K562 (cell line): ENCODE data around the gene CPT1C. TPM values are rescaled to one million over a fixed set of nuclear protein-coding genes. Genes with fewer than 3 reads are reported as not detected.

Experiments used
- ADNP ChIP-seq: fragments of 200-800 bp; sonication (Bioruptor generic); IDR thresholded peaks from 2 replicates; pipeline ENCODE4 v1.6.1; 2016; ENCODE audit warnings: missing genetic modification characterization, missing compliant biosample characterization
- ARHGAP35 ChIP-seq: fragments of 450-650 bp; IDR thresholded peaks from 2 replicates; pipeline ENCODE4 v1.6.1; 2018; ENCODE audit not compliant: partially characterized antibody
- ARID2 ChIP-seq: fragments of 450-650 bp; IDR thresholded peaks from 2 replicates; pipeline ENCODE4 v1.6.1; 2017; ENCODE audit warnings: antibody characterized with exemption, mild to moderate bottlenecking
- CREB1 ChIP-seq, 2 experiments: sonication (generic) in 1 of 2; formaldehyde crosslinking in 1 of 2; IDR thresholded peaks; 2 replicates each; pipeline versions ENCODE4 v1.6.1 to v1.8.0; 2012 to 2022; ENCODE audit warnings: inconsistent platforms in 1 of 2, mild to moderate bottlenecking in 1 of 2, missing genetic modification reagents in 1 of 2, moderate library complexity in 1 of 2
- FIP1L1 ChIP-seq: fragments of 200-400 bp; formaldehyde crosslinking; IDR thresholded peaks from 2 replicates; pipeline ENCODE4 v1.6.1; 2018; ENCODE audit warnings: mild to moderate bottlenecking, low read depth, low read length; ENCODE audit not compliant: poor library complexity, severe bottlenecking
- FOXJ2 ChIP-seq: fragments of 200-800 bp; sonication (Bioruptor generic); IDR thresholded peaks from 2 replicates; pipeline ENCODE4 v1.6.1; 2016; ENCODE audit warnings: missing genetic modification characterization, missing compliant biosample characterization
- HES1 ChIP-seq: fragments of 450-650 bp; IDR thresholded peaks from 2 replicates; pipeline ENCODE4 v1.6.1; 2016; ENCODE audit warnings: low read depth, mild to moderate bottlenecking, moderate library complexity
- HMGN3 ChIP-seq: IDR thresholded peaks from 2 replicates; pipeline ENCODE4 v1.6.1; 2011; ENCODE audit warnings: borderline replicate concordance, low read depth, mild to moderate bottlenecking, mixed read lengths, low read length; ENCODE audit not compliant: insufficient read length; ENCODE audit errors: extremely low read depth
- HNRNPLL ChIP-seq: fragments of 200-400 bp; formaldehyde crosslinking; IDR thresholded peaks from 2 replicates; pipeline ENCODE4 v1.6.1; 2017; ENCODE audit warnings: low read length, low read depth, mild to moderate bottlenecking; ENCODE audit not compliant: poor library complexity, severe bottlenecking
- KLF10 ChIP-seq: fragments of 250-450 bp; sonication (Bioruptor Pico); IDR thresholded peaks from 2 replicates; pipeline ENCODE4 v1.6.1; 2021; ENCODE audit warnings: matching md5 sums
- POLR2A ChIP-seq: fragments of 450-650 bp; conservative IDR thresholded peaks from 2 replicates; pipeline ENCODE4 v1.6.1; 2016
- POLR2AphosphoS5 ChIP-seq: IDR thresholded peaks from 2 replicates; pipeline ENCODE4 v1.6.1; 2011; ENCODE audit warnings: mild to moderate bottlenecking, low read depth, low read length, moderate library complexity; ENCODE audit not compliant: control insufficient read depth, insufficient read depth
- POLR2B ChIP-seq: fragments of 450-650 bp; IDR thresholded peaks from 2 replicates; pipeline ENCODE4 v1.6.1; 2018; ENCODE audit warnings: low read depth; ENCODE audit not compliant: partially characterized antibody
- POLR2G ChIP-seq: fragments of 200-400 bp; formaldehyde crosslinking; IDR thresholded peaks from 2 replicates; pipeline ENCODE4 v1.6.1; 2017; ENCODE audit warnings: low read depth, mild to moderate bottlenecking, antibody characterized with exemption, low read length, moderate library complexity
- POU5F1 ChIP-seq: fragments of 150-350 bp; IDR thresholded peaks from 2 replicates; pipeline ENCODE4 v1.6.1; 2014; ENCODE audit warnings: borderline replicate concordance, low read length, low read depth, mild to moderate bottlenecking; ENCODE audit not compliant: partially characterized antibody
- RBM22 ChIP-seq: fragments of 200-400 bp; formaldehyde crosslinking; IDR thresholded peaks from 2 replicates; pipeline ENCODE4 v1.6.1; 2018; ENCODE audit warnings: low read length, low read depth; ENCODE audit not compliant: poor library complexity, severe bottlenecking
- SIX5 ChIP-seq, 2 experiments: IDR thresholded peaks; 2 replicates each; pipeline ENCODE4 v1.6.1; 2011; ENCODE audit warnings: low read length in 2 of 2, borderline replicate concordance in 1 of 2, low read depth in 1 of 2, mild to moderate bottlenecking in 1 of 2, moderate library complexity in 1 of 2; ENCODE audit not compliant: insufficient read depth in 1 of 2
- SLC30A9 ChIP-seq: fragments of 250-450 bp; sonication (Bioruptor Pico); IDR thresholded peaks from 2 replicates; pipeline ENCODE4 v1.8.0; 2022; ENCODE audit warnings: mild to moderate bottlenecking, moderate library complexity
- ZBTB33 ChIP-seq: sonication (generic); formaldehyde crosslinking; IDR thresholded peaks from 2 replicates; pipeline ENCODE4 v1.8.1; 2023; ENCODE audit warnings: mild to moderate bottlenecking, missing genetic modification reagents
- ZC3H8 ChIP-seq: fragments of 450-650 bp; IDR thresholded peaks from 2 replicates; pipeline ENCODE4 v1.6.1; 2017
- ZNF175 ChIP-seq: fragments of 200-800 bp; sonication (Bioruptor generic); IDR thresholded peaks from 2 replicates; pipeline ENCODE4 v1.6.1; 2016; ENCODE audit warnings: low read depth, mild to moderate bottlenecking, missing genetic modification characterization, missing compliant biosample characterization
- ZNF197 ChIP-seq: fragments of 200-800 bp; sonication (Bioruptor generic); IDR thresholded peaks from 2 replicates; pipeline ENCODE4 v1.6.1; 2016; ENCODE audit warnings: low read depth, missing genetic modification characterization, missing compliant biosample characterization
- ZNF75A ChIP-seq: fragments of 450-650 bp; formaldehyde crosslinking; IDR thresholded peaks from 2 replicates; pipeline ENCODE4 v1.4.0; 2020; ENCODE audit warnings: mild to moderate bottlenecking
- ZNF785 ChIP-seq: fragments of 250-450 bp; sonication (Bioruptor Pico); IDR thresholded peaks from 2 replicates; pipeline ENCODE4 v1.4.0; 2020; ENCODE audit warnings: mild to moderate bottlenecking
- polyA plus RNA-seq, 8 experiments: library from polyadenylated mRNA; depleted of rRNA in 4 of 8; stranded (reverse) in 5 of 8; unstranded in 3 of 8; fragments of >200 nt; fragmentation: Nextera tagmentation in 2 of 8; fragmentation: Illumina TruSeq in 1 of 8; extraction: Ambion mirVana in 2 of 8; extraction: Trizol in 1 of 8; gene quantifications; 2 replicates each; pipeline versions ENCODE4 v1.2.1 to v1.2.3, GENCODE V29; 2011 to 2014; ENCODE audit warnings: inconsistent platforms in 1 of 8, missing spikeins in 1 of 8
- total RNA-seq, 7 experiments: library from RNA; depleted of rRNA in 6 of 7; stranded (reverse); fragments of >200 nt in 6 of 7; fragmentation: Illumina TruSeq in 2 of 7; extraction: Trizol in 2 of 7; gene quantifications; 2 replicates each; pipeline versions ENCODE4 v1.2.1 to v1.2.3, GENCODE V29; 2011 to 2021; ENCODE audit warnings: low replicate concordance in 1 of 7
- TF ChIP-seq, protein P1 (sequence below): sonication (generic); formaldehyde crosslinking; IDR thresholded peaks from 2 replicates; pipeline ENCODE4 v1.5.0; 2020; ENCODE audit warnings: missing genetic modification reagents

Gene CPT1C
- total and polyA plus RNA-seq, 9 of the 15 experiments (the other 6 are each of a cell fraction or from before 2014, with no cell fraction given), result 1.9 to 12.3 (median 3.0) TPM

- TF ChIP-seq KLF10 (CRISPR knock-in tag) (0 out of 2 replicates have a peak, but pooled peaks have one; percentile 20), POLR2B (peak; percentile 25), CREB1 (IDR thresholded peaks at IDR 0.05) (no peak), CREB1 (CRISPR knock-in tag; IDR thresholded peaks at IDR 0.05) (no peak), ADNP (tag) (no peak), FIP1L1 (peak; percentile 34), FOXJ2 (tag) (no peak), POU5F1 (no peak), HNRNPLL (no peak), ARID2 (no peak), POLR2G (peak; percentile 66), ZNF785 (no peak), SLC30A9 (no peak), ZNF175 (CRISPR knock-in tag) (no peak), ZNF75A (CRISPR knock-in tag) (no peak), POLR2AphosphoS5 (peak; percentile 42; the same call in 1 of the 2 replicates), POLR2A (peak; percentile 47; the same call in 1 of the 2 replicates), SIX5 (IDR thresholded peaks at IDR 0.05; ENCODE audit: borderline replicate concordance in 1 of 2, insufficient read depth in 1 of 2, low read depth in 1 of 2, low read length in 2 of 2) (no peak), RBM22 (peak; percentile 30), HMGN3 (peak; percentile 16), HES1 (no peak), ZBTB33 (CRISPR knock-in tag) (peak; percentile 96), ZC3H8 (no peak), ZNF197 (CRISPR knock-in tag) (no peak), ARHGAP35 (no peak)
- TF ChIP-seq, protein P1, sequence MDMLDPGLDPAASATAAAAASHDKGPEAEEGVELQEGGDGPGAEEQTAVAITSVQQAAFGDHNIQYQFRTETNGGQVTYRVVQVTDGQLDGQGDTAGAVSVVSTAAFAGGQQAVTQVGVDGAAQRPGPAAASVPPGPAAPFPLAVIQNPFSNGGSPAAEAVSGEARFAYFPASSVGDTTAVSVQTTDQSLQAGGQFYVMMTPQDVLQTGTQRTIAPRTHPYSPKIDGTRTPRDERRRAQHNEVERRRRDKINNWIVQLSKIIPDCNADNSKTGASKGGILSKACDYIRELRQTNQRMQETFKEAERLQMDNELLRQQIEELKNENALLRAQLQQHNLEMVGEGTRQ (CRISPR knock-in tag), result no peak
Measured at GRCh38 chr19:49689133-49690078, 1.5 kb upstream of the CPT1C start, which contains the start of gene ADM5 (continued).
